ENCODE data around the gene TPSD1. TPM values are rescaled to one million over a fixed set of nuclear protein-coding genes. Genes with fewer than 3 reads are reported as not detected.

TPSD1 gene
- polyA plus RNA-seq, 3 donors, result 0.95 TPM; not detected in 2

Other genes with a start within 250 kb of the TPSD1 start
- under 1 TPM; 0.13 to 0.39 (median 0.14) TPM for gene SSTR5, start 183.3 kb upstream of the TPSD1 start, polyA plus RNA-seq (ENCODE audit: insufficient read length in 3 of 3)
- gene C1QTNF8, start 159.8 kb upstream of the TPSD1 start, polyA plus RNA-seq (ENCODE audit: insufficient read length in 3 of 3), result not detected
- 10 to 100 TPM; 20.3 to 30.5 (median 29.4) TPM for gene CACNA1H, start 103.0 kb upstream of the TPSD1 start, polyA plus RNA-seq (ENCODE audit: insufficient read length in 3 of 3)
- gene TPSG1, start 30.8 kb upstream of the TPSD1 start, polyA plus RNA-seq (ENCODE audit: insufficient read length in 3 of 3), result 1 to 10 TPM; 1.1 to 1.7 (median 1.1) TPM
- gene TPSB2, start 25.9 kb upstream of the TPSD1 start, polyA plus RNA-seq (ENCODE audit: insufficient read length in 3 of 3), result under 1 TPM in 1 of 3 donors, not detected in 2; 0.37 TPM
- under 1 TPM in 1 of 3 donors, not detected in 2; 0.22 TPM for gene TPSAB1, start 15.4 kb upstream of the TPSD1 start, polyA plus RNA-seq (ENCODE audit: insufficient read length in 3 of 3)
- gene UBE2I, start 53.6 kb downstream of the TPSD1 start, polyA plus RNA-seq (ENCODE audit: insufficient read length in 3 of 3), result 100 to 1,000 TPM; 151 to 176 (median 155) TPM
- gene BAIAP3, start 77.6 kb downstream of the TPSD1 start, polyA plus RNA-seq (ENCODE audit: insufficient read length in 3 of 3), result 10 to 100 TPM in 1 of 3 donors, 1 to 10 TPM in 2; 5.3 to 14.6 (median 6.6) TPM
- 10 to 100 TPM; 34.7 to 57.8 (median 54.9) TPM for gene TSR3, start 95.8 kb downstream of the TPSD1 start, polyA plus RNA-seq (ENCODE audit: insufficient read length in 3 of 3)
- 10 to 100 TPM; 49.2 to 76.7 (median 65.5) TPM for gene GNPTG, start 95.9 kb downstream of the TPSD1 start, polyA plus RNA-seq (ENCODE audit: insufficient read length in 3 of 3)
- gene UNKL, start 158.6 kb downstream of the TPSD1 start, polyA plus RNA-seq (ENCODE audit: insufficient read length in 3 of 3), result 10 to 100 TPM; 16.2 to 30.6 (median 20.0) TPM
- gene UQCC4, start 164.7 kb downstream of the TPSD1 start, polyA plus RNA-seq (ENCODE audit: insufficient read length in 3 of 3), result 10 to 100 TPM; 11.4 to 16.3 (median 13.6) TPM
- gene PERCC1, start 175.0 kb downstream of the TPSD1 start, polyA plus RNA-seq (ENCODE audit: insufficient read length in 3 of 3), result not detected
- gene CCDC154, start 188.5 kb downstream of the TPSD1 start, polyA plus RNA-seq (ENCODE audit: insufficient read length in 3 of 3), result 1 to 10 TPM; 2.0 to 3.9 (median 3.6) TPM
- 10 to 100 TPM; 44.9 to 62.2 (median 51.7) TPM for gene CLCN7, start 219.0 kb downstream of the TPSD1 start, polyA plus RNA-seq (ENCODE audit: insufficient read length in 3 of 3)
- under 1 TPM in 1 of 3 donors, not detected in 2; 0.09 TPM for gene PTX4, start 232.9 kb downstream of the TPSD1 start, polyA plus RNA-seq (ENCODE audit: insufficient read length in 3 of 3)
- 10 to 100 TPM; 24.1 to 46.2 (median 38.0) TPM for gene TELO2, start 237.3 kb downstream of the TPSD1 start, polyA plus RNA-seq (ENCODE audit: insufficient read length in 3 of 3)